HG02870 (cell line): ENCODE results near the gene TMEM106C.

Experiments used
- ATAC-seq: cut with Tn5 transposase; IDR thresholded peaks from one replicate; pipeline ENCODE4 v1.9.1; 2021; ENCODE audit warnings: mild to moderate bottlenecking, moderate library complexity; ENCODE audit not compliant: unreplicated experiment

The TMEM106C gene

GRCh38 chr12:47992776-47993175, 29.4 kb downstream of the TMEM106C start:
- no peak for ATAC-seq

DNA sequence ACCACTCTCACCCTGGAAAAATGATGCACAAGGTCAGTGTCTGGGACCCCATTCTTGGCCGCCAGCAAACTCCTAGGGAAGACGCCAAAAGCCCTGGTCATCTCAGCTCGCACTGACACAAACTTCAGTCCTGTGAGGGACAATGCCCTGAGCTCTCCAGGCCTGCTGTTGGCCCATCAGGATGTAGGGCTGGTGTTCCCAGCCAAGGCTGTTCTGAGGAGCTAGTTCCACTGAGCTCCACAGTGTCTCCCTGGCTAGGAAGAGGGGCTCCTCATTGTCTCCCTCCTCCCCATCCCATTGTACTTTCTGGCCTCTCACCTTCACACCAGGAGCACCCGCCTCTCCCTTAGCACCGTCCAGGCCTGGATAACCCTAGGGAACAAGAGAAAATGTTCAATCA, 30.1 kb downstream of the TMEM106C start:
- no peak for ATAC-seq

- ATAC-seq: no peak
These were observed 32.6 kb downstream of the TMEM106C start for GRCh38 chr12:47995981-47996401.

- ATAC-seq: no peak
These were observed 33.9 kb downstream of the TMEM106C start for GRCh38 chr12:47997321-47997720.

DNA sequence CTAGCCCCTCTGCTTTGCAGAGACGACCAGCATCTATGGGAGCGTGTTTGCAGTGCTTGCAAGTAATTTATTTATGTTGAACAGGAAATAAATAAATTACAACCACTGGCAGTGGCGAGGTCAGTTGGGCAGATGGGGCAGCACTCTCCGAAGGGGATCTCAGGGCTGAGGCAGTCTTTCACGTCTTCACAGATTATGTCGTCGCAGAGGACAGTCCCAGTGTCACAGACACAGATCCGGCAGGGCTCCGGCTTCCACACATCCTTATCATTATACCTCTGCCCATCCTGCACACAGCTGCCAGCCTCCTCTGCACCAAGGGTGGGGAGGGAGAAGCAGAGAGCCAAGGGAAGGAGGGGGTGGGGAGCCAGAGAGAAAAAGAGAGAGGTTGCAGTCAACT, 36.4 kb downstream of the TMEM106C start:
- ATAC-seq: no peak

DNA sequence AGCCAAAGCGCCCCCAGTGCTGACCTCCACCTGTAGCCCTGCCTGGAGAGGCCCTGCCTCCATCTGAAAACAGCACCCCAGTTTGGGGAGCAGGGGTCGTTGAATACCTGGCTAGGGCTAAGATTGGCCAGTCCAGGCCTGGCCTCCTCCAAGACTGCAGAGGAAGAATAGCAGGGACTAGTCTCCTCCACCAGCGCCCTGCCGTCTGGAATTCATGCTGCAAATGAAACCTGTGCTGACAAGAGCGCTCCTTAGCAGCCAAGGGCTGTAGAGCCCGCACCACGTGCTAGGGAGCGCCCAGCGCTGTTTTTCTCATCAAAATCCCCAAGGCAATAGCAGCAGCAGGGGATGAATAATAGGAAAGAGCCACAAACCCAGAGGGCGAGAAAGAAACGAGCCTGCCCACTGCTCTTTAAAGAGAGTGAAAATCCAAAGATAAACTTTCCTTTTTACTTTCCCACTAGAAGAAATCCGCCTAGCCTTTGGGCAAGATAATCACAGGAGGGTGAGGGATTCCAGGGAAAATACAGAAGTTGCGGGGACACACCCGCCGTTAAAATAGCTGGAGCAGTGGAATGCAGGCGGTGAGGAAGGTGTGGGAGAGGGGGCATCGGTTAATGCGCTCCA, 37.6 kb downstream of the TMEM106C start:
- no peak for ATAC-seq

DNA sequence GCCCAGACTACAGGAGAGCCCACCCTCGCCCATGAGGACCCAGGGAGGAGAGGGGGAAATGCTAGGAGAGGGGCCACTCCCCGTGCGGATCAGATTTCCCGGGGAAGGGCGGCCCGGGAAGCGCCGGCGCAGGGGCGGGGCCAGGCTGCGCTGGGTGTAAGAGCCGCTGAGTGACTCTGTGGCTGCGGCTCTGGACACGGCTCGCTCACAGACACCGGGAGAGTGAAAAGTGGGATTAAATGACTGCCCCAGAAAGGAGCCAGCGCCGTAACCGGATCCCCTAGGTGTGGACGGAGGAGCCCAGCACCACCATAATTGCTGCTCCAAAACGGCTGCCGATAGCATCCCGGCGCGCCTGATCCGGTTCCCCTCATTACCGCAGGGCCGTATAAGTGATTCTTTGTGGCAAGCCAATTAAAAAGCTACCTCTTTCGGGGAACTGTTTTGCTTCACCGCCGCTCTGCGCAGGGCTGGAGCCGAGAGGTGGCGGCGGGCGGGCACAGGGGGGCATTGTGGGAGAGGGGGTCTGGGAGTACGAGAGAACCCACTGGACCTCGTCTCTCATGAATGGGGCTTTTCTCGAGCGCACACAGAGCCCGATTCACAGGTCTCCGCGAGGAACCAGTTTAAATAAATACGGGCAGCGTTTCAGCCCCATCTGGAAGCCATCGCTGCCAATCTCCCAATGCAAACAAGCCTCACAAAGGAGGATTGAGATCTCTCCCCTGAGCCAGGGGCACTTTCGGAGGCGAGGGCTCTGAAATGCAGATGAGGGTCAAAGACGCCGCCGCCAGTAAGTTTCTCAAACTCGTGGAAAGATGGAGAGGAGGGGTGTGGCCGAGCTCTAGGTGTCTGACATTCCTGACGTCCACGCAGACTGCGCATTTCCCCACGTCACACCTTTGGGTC, 38.4 kb downstream of the TMEM106C start:
- no peak for ATAC-seq

GRCh38 chr12:48002414-48002730, 39.0 kb downstream of the TMEM106C start:
- ATAC-seq: no peak

- no peak for ATAC-seq
These were observed 39.4 kb downstream of the TMEM106C start for GRCh38 chr12:48002773-48003218.

- no peak for ATAC-seq
These were observed 40.0 kb downstream of the TMEM106C start for GRCh38 chr12:48003226-48004052.

DNA sequence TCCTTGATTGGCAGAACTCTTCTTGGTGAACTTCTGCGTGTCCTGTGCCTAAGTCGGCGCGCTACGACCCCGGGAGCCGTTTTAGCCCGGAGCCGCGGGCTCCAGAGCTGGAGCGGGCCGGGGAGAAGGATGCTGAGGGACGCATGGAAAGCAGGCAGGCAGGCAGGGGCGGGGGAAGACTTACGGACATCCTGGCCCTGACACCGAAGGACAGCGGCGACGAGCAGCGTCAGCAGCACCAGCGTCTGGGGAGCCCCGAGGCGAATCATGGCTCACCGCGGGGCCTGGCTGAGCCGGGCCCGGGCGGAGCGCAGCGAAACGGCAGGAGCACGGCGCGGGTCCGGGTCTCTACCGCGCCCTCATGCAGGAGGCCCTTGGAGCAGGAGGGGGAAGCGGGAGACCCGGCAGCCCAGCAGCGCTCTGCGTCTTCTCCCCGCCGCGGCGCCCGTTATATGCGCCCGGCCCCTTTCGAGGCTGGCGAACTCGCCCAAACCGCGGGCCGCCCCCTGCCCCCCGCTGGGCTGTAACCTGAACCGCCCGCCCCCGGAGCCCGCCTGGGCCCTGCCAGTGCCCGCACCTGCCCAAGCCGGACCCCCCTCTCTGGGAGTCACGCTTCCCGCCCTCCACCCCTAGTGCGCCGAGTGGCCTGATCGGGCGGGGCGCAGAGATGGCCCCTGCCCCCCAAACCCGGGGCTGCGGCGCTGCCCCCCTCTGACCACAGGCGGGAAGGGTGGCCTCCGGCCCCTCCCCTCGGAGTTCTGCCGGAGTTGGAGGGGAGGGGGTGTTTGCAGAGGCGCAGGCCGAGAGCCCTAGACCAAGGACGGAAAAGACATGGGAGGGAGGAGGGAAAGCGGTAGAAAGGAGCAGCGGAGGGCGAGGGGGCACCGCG, 40.9 kb downstream of the TMEM106C start, which contains the start of gene COL2A1:
TSS of gene COL2A1 (minus strand) at position 424 of the 889 bp plus-strand sequence. CDS start at position 269, 155 bp downstream.
- no peak for ATAC-seq

GRCh38 chr12:48005001-48005749, 41.8 kb downstream of the TMEM106C start:
- no peak for ATAC-seq

- no peak for ATAC-seq
These were observed 42.3 kb downstream of the TMEM106C start for GRCh38 chr12:48005750-48006021.

DNA sequence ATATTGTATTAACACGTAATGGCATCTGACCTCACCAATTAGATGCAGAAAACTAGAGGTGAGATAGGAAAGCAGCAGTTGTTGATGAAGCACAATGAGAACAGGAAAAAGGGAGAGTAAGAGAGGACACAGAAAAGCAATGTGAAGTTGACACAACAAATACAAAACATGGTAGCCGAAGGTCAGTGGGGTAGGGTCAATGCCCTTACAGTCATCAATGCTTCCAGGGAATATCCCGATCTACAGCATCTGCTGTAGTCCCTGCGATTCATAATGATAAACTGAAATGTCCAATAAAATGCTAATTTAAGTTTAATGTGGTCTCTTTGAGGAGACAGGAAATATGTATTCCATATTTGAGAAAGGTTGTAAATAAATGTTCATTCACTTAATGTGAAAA, 43.8 kb downstream of the TMEM106C start:
- ATAC-seq: no peak

GRCh38 chr12:48008349-48008748, 45.0 kb downstream of the TMEM106C start:
- no peak for ATAC-seq

- no peak for ATAC-seq
These were observed 45.6 kb downstream of the TMEM106C start for GRCh38 chr12:48008950-48009349.

DNA sequence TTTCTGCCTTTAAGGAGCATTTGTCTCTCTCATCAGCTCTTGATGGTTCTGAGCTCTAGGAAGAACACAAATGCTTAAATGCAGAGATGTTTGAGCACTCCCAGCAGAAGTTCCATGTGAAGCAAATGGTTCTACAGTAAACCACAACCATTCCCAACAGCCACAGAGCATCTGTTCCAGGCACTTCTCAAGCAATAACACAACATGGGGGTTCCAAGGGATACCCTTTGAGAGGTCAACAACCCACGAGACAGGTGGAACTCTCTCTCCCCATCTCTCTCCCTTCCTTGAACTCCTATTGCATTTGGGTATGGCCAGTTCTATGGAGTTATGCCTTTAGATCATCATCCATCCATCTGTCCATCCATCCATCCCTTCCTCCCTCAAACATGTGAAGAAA, 46.1 kb downstream of the TMEM106C start:
- no peak for ATAC-seq

- ATAC-seq: no peak
These were observed 47.1 kb downstream of the TMEM106C start for GRCh38 chr12:48010366-48010970.

GRCh38 chr12:48012070-48012469, 48.7 kb downstream of the TMEM106C start:
- no peak for ATAC-seq
